IMR-90 (cell line): Measurements from ENCODE around the gene DHH. TPM values are rescaled to one million over a fixed set of nuclear protein-coding genes. Genes with fewer than 3 reads are reported as not detected.

Experiments
- ATAC-seq: fragments of 200-7000 bp; cut with Tn5 transposase; 2 replicates; pipeline ENCODE4 v1.9.1; 2020; ENCODE audit warnings: low read depth, mild to moderate bottlenecking, moderate library complexity
- BruUV-seq: library from RNA; stranded (reverse); fragments of 400-500 nt; replicated peaks from 2 replicates; lab custom pipeline; 2021; lab: Mats Ljungman, UMichigan
- CTCF ChIA-PET: fragments of 300-600 bp; formaldehyde crosslinking; extraction: SDS; loops from one replicate; lab custom pipeline; 2021; ENCODE audit warnings: antibody characterized with exemption; lab: Yijun Ruan, JAX
- POLR2A ChIA-PET: fragments of 300-600 bp; sonication (Branson Sonifier 250); formaldehyde crosslinking; loops from one replicate; lab custom pipeline; 2022; ENCODE audit warnings: antibody characterized with exemption; ENCODE audit not compliant: unreplicated experiment; lab: Charles Lee
- DNase-seq: peaks from one replicate; pipeline ENCODE4 v3.0.0; 2013
- H2AFZ ChIP-seq: replicated peaks from 2 replicates; pipeline ENCODE3; 2013; ENCODE audit warnings: low read length, mild to moderate bottlenecking; ENCODE audit not compliant: poor library complexity
- H2AK5ac ChIP-seq: 2 replicates; pipeline ENCODE4 v1.6.1; 2013; ENCODE audit warnings: low read depth, low read length, inconsistent platforms
- H2AK9ac ChIP-seq: replicated peaks from 2 replicates; pipeline ENCODE3; 2013; ENCODE audit warnings: mild to moderate bottlenecking, low read depth, low read length, moderate library complexity; ENCODE audit not compliant: poor library complexity
- H2BK120ac ChIP-seq: 2 replicates; pipeline ENCODE4 v1.6.1; 2013; ENCODE audit warnings: low read depth, low read length, inconsistent platforms
- H2BK15ac ChIP-seq: 3 replicates; pipeline ENCODE4 v1.6.1; 2013; ENCODE audit warnings: low read depth, low read length, inconsistent platforms
- H2BK20ac ChIP-seq: 2 replicates; pipeline ENCODE4 v1.6.1; 2013; ENCODE audit warnings: low read depth, mild to moderate bottlenecking, inconsistent platforms, low read length, moderate library complexity
- H2BK5ac ChIP-seq: 2 replicates; pipeline ENCODE4 v1.6.1; 2013; ENCODE audit warnings: mild to moderate bottlenecking, low read depth, low read length, inconsistent platforms; ENCODE audit not compliant: poor library complexity, severe bottlenecking
- H3K14ac ChIP-seq: replicated peaks from 2 replicates; pipeline ENCODE4 v1.6.1; 2013; ENCODE audit warnings: low read depth, low read length, inconsistent platforms
- H3K18ac ChIP-seq: 2 replicates; pipeline ENCODE4 v1.6.1; 2013; ENCODE audit warnings: low read depth, low read length, control low read depth
- H3K23ac ChIP-seq: 2 replicates; pipeline ENCODE4 v1.6.1; 2013; ENCODE audit warnings: low read depth, low read length, inconsistent platforms
- H3K27ac ChIP-seq: 2 replicates; pipeline ENCODE4 v1.5.1; 2013; ENCODE audit warnings: mild to moderate bottlenecking, control low read depth, low read length; ENCODE audit not compliant: insufficient read depth
- H3K27me3 ChIP-seq: 2 replicates; pipeline ENCODE4 v1.6.1; 2013; ENCODE audit warnings: low read length; ENCODE audit not compliant: control insufficient read depth, insufficient read depth
- H3K36me3 ChIP-seq: 2 replicates; pipeline ENCODE4 v1.6.1; 2013; ENCODE audit warnings: low read length, mixed read lengths; ENCODE audit not compliant: control insufficient read depth, insufficient read depth
- H3K4ac ChIP-seq: 2 replicates; pipeline ENCODE4 v1.6.1; 2013; ENCODE audit warnings: low read depth, low read length, inconsistent platforms
- H3K4me1 ChIP-seq: 2 replicates; pipeline ENCODE4 v1.6.1; 2013; ENCODE audit warnings: low read length, mixed read lengths; ENCODE audit not compliant: control insufficient read depth, insufficient read depth
- H3K4me2 ChIP-seq: 2 replicates; pipeline ENCODE4 v1.6.1; 2013; ENCODE audit warnings: low read depth, mild to moderate bottlenecking, control low read depth, low read length, moderate library complexity
- H3K4me3 ChIP-seq: 2 replicates; pipeline ENCODE4 v1.5.1; 2013; ENCODE audit warnings: low read depth, mild to moderate bottlenecking, control low read depth, low read length, moderate library complexity; ENCODE audit not compliant: insufficient read depth
- H3K56ac ChIP-seq: 2 replicates; pipeline ENCODE4 v1.6.1; 2013; ENCODE audit warnings: low read length, inconsistent platforms; ENCODE audit not compliant: insufficient read depth; ENCODE audit errors: extremely low read depth
- H3K79me1 ChIP-seq, 2 experiments: 2 replicates each; pipeline ENCODE4 v1.6.1; 2013; ENCODE audit warnings: low read length in 2 of 2, inconsistent platforms in 1 of 2, low read depth in 1 of 2
- H3K9ac ChIP-seq: 2 replicates; pipeline ENCODE4 v1.6.1; 2013; ENCODE audit warnings: low read depth, low read length, control low read depth
- H3K9me1 ChIP-seq: 2 replicates; pipeline ENCODE4 v1.6.1; 2013; ENCODE audit warnings: low read length, inconsistent platforms; ENCODE audit not compliant: insufficient read depth
- H3K9me3 ChIP-seq: 2 replicates; pipeline ENCODE4 v1.6.1; 2013; ENCODE audit warnings: low read length; ENCODE audit not compliant: control insufficient read depth, insufficient read depth
- H4K20me1 ChIP-seq: 2 replicates; pipeline ENCODE4 v1.6.1; 2013; ENCODE audit warnings: low read length, inconsistent platforms; ENCODE audit not compliant: insufficient read depth
- H4K5ac ChIP-seq: 2 replicates; pipeline ENCODE4 v1.6.1; 2013; ENCODE audit warnings: mild to moderate bottlenecking, low read depth, low read length, control low read depth
- H4K8ac ChIP-seq, 2 experiments: 2 replicates each; pipeline ENCODE4 v1.6.1; 2013; ENCODE audit warnings: low read depth in 2 of 2, low read length in 2 of 2, control low read depth in 1 of 2, inconsistent platforms in 1 of 2
- H4K91ac ChIP-seq: 2 replicates; pipeline ENCODE4 v1.6.1; 2013; ENCODE audit warnings: low read depth, low read length, inconsistent platforms; ENCODE audit not compliant: insufficient read depth
- BHLHE40 ChIP-seq: fragments of 150-350 bp; IDR thresholded peaks from 2 replicates; pipeline ENCODE4 v1.6.1; 2016; ENCODE audit warnings: mild to moderate bottlenecking, low read depth, low read length
- CEBPB ChIP-seq: IDR thresholded peaks from 2 replicates; pipeline ENCODE4 v1.6.1; 2012; ENCODE audit warnings: low read depth, low read length, improper control_type of control experiment
- CHD1 ChIP-seq: IDR thresholded peaks from 2 replicates; pipeline ENCODE4 v1.6.1; 2012; ENCODE audit warnings: low read depth, low read length, improper control_type of control experiment
- CTCF ChIP-seq: conservative IDR thresholded peaks from 2 replicates; pipeline ENCODE4 v1.5.1; 2012; ENCODE audit warnings: mild to moderate bottlenecking, low read depth, low read length, improper control_type of control experiment
- ELK1 ChIP-seq: fragments of 150-350 bp; IDR thresholded peaks from 2 replicates; pipeline ENCODE4 v1.6.1; 2016; ENCODE audit warnings: low read depth, mild to moderate bottlenecking, low read length, moderate library complexity, borderline replicate concordance
- FOS ChIP-seq: fragments of 150-350 bp; IDR thresholded peaks from 2 replicates; pipeline ENCODE4 v1.6.1; 2016; ENCODE audit warnings: low read depth, low read length
- MAFK ChIP-seq: IDR thresholded peaks from 2 replicates; pipeline ENCODE4 v1.6.1; 2012; ENCODE audit warnings: low read depth, low read length, improper control_type of control experiment
- MAZ ChIP-seq: IDR thresholded peaks from 2 replicates; pipeline ENCODE4 v1.6.1; 2012; ENCODE audit warnings: low read depth, mild to moderate bottlenecking, low read length, improper control_type of control experiment, moderate library complexity, borderline replicate concordance
- MXI1 ChIP-seq: IDR thresholded peaks from 2 replicates; pipeline ENCODE4 v1.6.1; 2012; ENCODE audit warnings: low read depth, mild to moderate bottlenecking, low read length, moderate library complexity, borderline replicate concordance
- NFE2L2 ChIP-seq: fragments of 150-350 bp; IDR thresholded peaks from 2 replicates; pipeline ENCODE4 v1.6.1; 2016; ENCODE audit warnings: low read depth, mild to moderate bottlenecking, low read length
- POLR2A ChIP-seq: IDR thresholded peaks from 2 replicates; pipeline ENCODE4 v1.6.1; 2012; ENCODE audit warnings: mild to moderate bottlenecking, low read depth, low read length
- RAD21 ChIP-seq: IDR thresholded peaks from 2 replicates; pipeline ENCODE4 v1.6.1; 2012; ENCODE audit warnings: low read length, improper control_type of control experiment
- RCOR1 ChIP-seq: IDR thresholded peaks from 2 replicates; pipeline ENCODE4 v1.6.1; 2012; ENCODE audit warnings: mild to moderate bottlenecking, low read length, improper control_type of control experiment; ENCODE audit not compliant: insufficient replicate concordance
- RFX5 ChIP-seq: IDR thresholded peaks from 2 replicates; pipeline ENCODE4 v1.8.0; 2012; ENCODE audit warnings: low read depth, mild to moderate bottlenecking, low read length, moderate library complexity
- SMC3 ChIP-seq: fragments of 150-350 bp; IDR thresholded peaks from 2 replicates; pipeline ENCODE4 v1.6.1; 2016; ENCODE audit warnings: low read depth, mild to moderate bottlenecking, antibody characterized with exemption, low read length, moderate library complexity
- USF2 ChIP-seq: fragments of 150-350 bp; IDR thresholded peaks from 2 replicates; pipeline ENCODE4 v1.6.1; 2017; ENCODE audit warnings: mild to moderate bottlenecking, antibody characterized with exemption, low read length, low read depth
- WGBS, 2 experiments: methylation state at CpG; one replicate each; pipeline versions ENCODE4 v1.1.5 to v1.1.7; 2013; ENCODE audit warnings: missing lambda C conversion rate in 2 of 2; ENCODE audit not compliant: insufficient read length in 1 of 2; ENCODE audit errors: extremely low coverage in 2 of 2; 5-methylcytosine and 5-hydroxymethylcytosine counted together
- dilution Hi-C: fragments of 300-500 bp; cut with HindIII; formaldehyde crosslinking; loops from one replicate; pipeline ENCODE4 v1.14.3; 2018; ENCODE audit warnings: low sequenced_read_pairs; ENCODE audit not compliant: unreplicated experiment
- in situ Hi-C: fragments of 300-500 bp; cut with MboI; formaldehyde crosslinking; loops from 3 replicates; pipeline ENCODE4 v1.14.3; 2019; ENCODE audit warnings: low sequenced_read_pairs, inconsistent platforms, mixed read lengths
- intact Hi-C: fragments of 100-400 bp; cut with micrococcal nuclease; formaldehyde crosslinking; loops from 2 replicates; pipeline ENCODE4 v1.10.0; 2022
- polyA plus RNA-seq, 3 experiments: library from polyadenylated mRNA; depleted of rRNA; stranded (reverse); fragments of >200 nt; gene quantifications; 2 replicates each; pipeline ENCODE4 v1.2.3, GENCODE V29; 2012; ENCODE audit warnings: low replicate concordance in 1 of 3
- total RNA-seq: library from RNA; depleted of rRNA; stranded (reverse); fragments of >200 nt; gene quantifications from 2 replicates; pipeline ENCODE4 v1.2.3, GENCODE V29; 2012

Gene DHH
- total and polyA plus RNA-seq, 2 of the 4 experiments (the other 2 are of a cell fraction), result under 0.01 to 0.07 TPM

- Histone ChIP-seq H3K9ac (no peak overlapping the region), H2AK9ac (peak overlapping the region; percentile 58), H4K5ac (no peak overlapping the region), H3K4me1 (peaks cover 9% of the 10 kb centered on the region; the same call in 1 of the 2 replicates), H2BK5ac (no peak overlapping the region), H3K36me3 (peaks cover under 1% of the 10 kb centered on the region; the same call in 1 of the 2 replicates), H3K27me3 (peaks cover 30% of the 10 kb centered on the region; the same call in 1 of the 2 replicates), H2AFZ (peak overlapping the region; percentile 79), H4K20me1 (no peaks in the 10 kb centered on the region; the same call in 1 of the 2 replicates), H2AK5ac (no peak overlapping the region), H3K4me3 (no peak overlapping the region; the same call in 1 of the 2 replicates), H4K8ac (no peak overlapping the region; a peak in 1 of 4 replicates), H3K9me3 (no peaks in the 10 kb centered on the region), H2BK20ac (no peak overlapping the region), H4K91ac (no peak overlapping the region), H3K79me1 (0 out of 4 replicates have a peak, but pooled peaks cover 0 to 3% of the 10 kb centered on the region in 2 experiments), H3K9me1 (peaks cover 2% of the 10 kb centered on the region; the same call in 1 of the 2 replicates), H3K27ac (no peak overlapping the region), H2BK120ac (no peak overlapping the region), H2BK15ac (no peak overlapping the region), H3K14ac (no peak overlapping the region), H3K23ac (no peak overlapping the region), H3K18ac (no peak overlapping the region), H3K4ac (no peak overlapping the region), H3K4me2 (peak overlapping the region; percentile 48), H3K56ac (no peak overlapping the region)
- intact Hi-C loops, result no loop called here
- DNase-seq, result peak; percentile 43
- in situ Hi-C loops, result no loop called here
- TF ChIP-seq RCOR1 (no peak), NFE2L2 (no peak), RFX5 (no peak), MXI1 (no peak), RAD21 (no peak), USF2 (no peak), CEBPB (no peak), SMC3 (no peak), MAFK (no peak), CTCF (no peak), POLR2A (no peak), ELK1 (no peak), FOS (no peak), MAZ (no peak), BHLHE40 (no peak), CHD1 (no peak)
- 4% methylated on average over 10 of the region's 14 CpGs; no CpG with 5 or more reads in 1 of the 2 experiments for WGBS, 2 experiments
- dilution Hi-C loops, result no loop called here
- no TSS peak for BruUV-seq
- ATAC-seq, result no peak
- ChIA-PET CTCF (interaction anchor here (0.6 to 1.3 kb wide), 2 partner anchors 29 to 160 kb away, joined by 4 to 7 read pairs; no protein-coding TSS in a partner anchor), POLR2A (interaction anchor here (0.6 kb wide), 1 partner anchor 109 kb away, joined by 4 read pairs; no protein-coding TSS in a partner anchor)
These were observed 2.8 kb downstream of the DHH start for GRCh38 chr12:49091836-49092085.
